Loucy (cell line): Measurements from ENCODE around the gene ASMT.

Experiments
- CTCF ChIP-seq: fragments of 200-600 bp; sonication (generic); conservative IDR thresholded peaks from 2 replicates; pipeline ENCODE4 v1.5.1; 2014; ENCODE audit warnings: mild to moderate bottlenecking, antibody characterized with exemption, low read length
- EZH2phosphoT487 ChIP-seq: fragments of 200-600 bp; IDR thresholded peaks from 2 replicates; pipeline ENCODE4 v1.6.1; 2018; ENCODE audit warnings: antibody characterized with exemption, mild to moderate bottlenecking, moderate library complexity, borderline replicate concordance

- TF ChIP-seq CTCF (no peak), EZH2phosphoT487 (no peak)
Measured at GRCh38 chrX:1610166-1610565, 4.7 kb upstream of the ASMT start.
